ENCODE data around the gene TP53AIP1.

GRCh38 chr11:128941110-128941509, 1.6 kb downstream of the TP53AIP1 start:
- TF ChIP-seq STAG1 (CRISPR knock-in tag; IDR thresholded peaks at IDR 0.05; ENCODE audit: borderline replicate concordance) (no peak), CTCF (IDR thresholded peaks at IDR 0.05 in 2 of 3, conservative IDR thresholded peaks at IDR 0.05 in 1 of 3; ENCODE audit: insufficient read depth in 2 of 3, low read depth in 1 of 3, low read length in 3 of 3) (no peak), NFYB (IDR thresholded peaks at IDR 0.05; ENCODE audit: extremely low read depth, insufficient read length) (no peak), POLR2AphosphoS5 (IDR thresholded peaks at IDR 0.05; ENCODE audit: control insufficient read depth, insufficient read depth, low read depth, low read length) (no peak), MNT (conservative IDR thresholded peaks at IDR 0.05) (no peak)
- TF ChIP-seq, protein P1, sequence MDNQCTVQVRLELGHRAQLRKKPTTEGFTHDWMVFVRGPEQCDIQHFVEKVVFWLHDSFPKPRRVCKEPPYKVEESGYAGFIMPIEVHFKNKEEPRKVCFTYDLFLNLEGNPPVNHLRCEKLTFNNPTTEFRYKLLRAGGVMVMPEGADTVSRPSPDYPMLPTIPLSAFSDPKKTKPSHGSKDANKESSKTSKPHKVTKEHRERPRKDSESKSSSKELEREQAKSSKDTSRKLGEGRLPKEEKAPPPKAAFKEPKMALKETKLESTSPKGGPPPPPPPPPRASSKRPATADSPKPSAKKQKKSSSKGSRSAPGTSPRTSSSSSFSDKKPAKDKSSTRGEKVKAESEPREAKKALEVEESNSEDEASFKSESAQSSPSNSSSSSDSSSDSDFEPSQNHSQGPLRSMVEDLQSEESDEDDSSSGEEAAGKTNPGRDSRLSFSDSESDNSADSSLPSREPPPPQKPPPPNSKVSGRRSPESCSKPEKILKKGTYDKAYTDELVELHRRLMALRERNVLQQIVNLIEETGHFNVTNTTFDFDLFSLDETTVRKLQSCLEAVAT (IDR thresholded peaks at IDR 0.05) = no peak
- TF ChIP-seq, protein P2, sequence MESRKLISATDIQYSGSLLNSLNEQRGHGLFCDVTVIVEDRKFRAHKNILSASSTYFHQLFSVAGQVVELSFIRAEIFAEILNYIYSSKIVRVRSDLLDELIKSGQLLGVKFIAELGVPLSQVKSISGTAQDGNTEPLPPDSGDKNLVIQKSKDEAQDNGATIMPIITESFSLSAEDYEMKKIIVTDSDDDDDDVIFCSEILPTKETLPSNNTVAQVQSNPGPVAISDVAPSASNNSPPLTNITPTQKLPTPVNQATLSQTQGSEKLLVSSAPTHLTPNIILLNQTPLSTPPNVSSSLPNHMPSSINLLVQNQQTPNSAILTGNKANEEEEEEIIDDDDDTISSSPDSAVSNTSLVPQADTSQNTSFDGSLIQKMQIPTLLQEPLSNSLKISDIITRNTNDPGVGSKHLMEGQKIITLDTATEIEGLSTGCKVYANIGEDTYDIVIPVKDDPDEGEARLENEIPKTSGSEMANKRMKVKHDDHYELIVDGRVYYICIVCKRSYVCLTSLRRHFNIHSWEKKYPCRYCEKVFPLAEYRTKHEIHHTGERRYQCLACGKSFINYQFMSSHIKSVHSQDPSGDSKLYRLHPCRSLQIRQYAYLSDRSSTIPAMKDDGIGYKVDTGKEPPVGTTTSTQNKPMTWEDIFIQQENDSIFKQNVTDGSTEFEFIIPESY (CRISPR knock-in tag; IDR thresholded peaks at IDR 0.05) = no peak
- TF ChIP-seq, protein P3, sequence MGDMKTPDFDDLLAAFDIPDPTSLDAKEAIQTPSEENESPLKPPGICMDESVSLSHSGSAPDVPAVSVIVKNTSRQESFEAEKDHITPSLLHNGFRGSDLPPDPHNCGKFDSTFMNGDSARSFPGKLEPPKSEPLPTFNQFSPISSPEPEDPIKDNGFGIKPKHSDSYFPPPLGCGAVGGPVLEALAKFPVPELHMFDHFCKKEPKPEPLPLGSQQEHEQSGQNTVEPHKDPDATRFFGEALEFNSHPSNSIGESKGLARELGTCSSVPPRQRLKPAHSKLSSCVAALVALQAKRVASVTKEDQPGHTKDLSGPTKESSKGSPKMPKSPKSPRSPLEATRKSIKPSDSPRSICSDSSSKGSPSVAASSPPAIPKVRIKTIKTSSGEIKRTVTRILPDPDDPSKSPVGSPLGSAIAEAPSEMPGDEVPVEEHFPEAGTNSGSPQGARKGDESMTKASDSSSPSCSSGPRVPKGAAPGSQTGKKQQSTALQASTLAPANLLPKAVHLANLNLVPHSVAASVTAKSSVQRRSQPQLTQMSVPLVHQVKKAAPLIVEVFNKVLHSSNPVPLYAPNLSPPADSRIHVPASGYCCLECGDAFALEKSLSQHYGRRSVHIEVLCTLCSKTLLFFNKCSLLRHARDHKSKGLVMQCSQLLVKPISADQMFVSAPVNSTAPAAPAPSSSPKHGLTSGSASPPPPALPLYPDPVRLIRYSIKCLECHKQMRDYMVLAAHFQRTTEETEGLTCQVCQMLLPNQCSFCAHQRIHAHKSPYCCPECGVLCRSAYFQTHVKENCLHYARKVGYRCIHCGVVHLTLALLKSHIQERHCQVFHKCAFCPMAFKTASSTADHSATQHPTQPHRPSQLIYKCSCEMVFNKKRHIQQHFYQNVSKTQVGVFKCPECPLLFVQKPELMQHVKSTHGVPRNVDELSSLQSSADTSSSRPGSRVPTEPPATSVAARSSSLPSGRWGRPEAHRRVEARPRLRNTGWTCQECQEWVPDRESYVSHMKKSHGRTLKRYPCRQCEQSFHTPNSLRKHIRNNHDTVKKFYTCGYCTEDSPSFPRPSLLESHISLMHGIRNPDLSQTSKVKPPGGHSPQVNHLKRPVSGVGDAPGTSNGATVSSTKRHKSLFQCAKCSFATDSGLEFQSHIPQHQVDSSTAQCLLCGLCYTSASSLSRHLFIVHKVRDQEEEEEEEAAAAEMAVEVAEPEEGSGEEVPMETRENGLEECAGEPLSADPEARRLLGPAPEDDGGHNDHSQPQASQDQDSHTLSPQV (IDR thresholded peaks at IDR 0.05) = no peak
- TF ChIP-seq, protein P4, sequence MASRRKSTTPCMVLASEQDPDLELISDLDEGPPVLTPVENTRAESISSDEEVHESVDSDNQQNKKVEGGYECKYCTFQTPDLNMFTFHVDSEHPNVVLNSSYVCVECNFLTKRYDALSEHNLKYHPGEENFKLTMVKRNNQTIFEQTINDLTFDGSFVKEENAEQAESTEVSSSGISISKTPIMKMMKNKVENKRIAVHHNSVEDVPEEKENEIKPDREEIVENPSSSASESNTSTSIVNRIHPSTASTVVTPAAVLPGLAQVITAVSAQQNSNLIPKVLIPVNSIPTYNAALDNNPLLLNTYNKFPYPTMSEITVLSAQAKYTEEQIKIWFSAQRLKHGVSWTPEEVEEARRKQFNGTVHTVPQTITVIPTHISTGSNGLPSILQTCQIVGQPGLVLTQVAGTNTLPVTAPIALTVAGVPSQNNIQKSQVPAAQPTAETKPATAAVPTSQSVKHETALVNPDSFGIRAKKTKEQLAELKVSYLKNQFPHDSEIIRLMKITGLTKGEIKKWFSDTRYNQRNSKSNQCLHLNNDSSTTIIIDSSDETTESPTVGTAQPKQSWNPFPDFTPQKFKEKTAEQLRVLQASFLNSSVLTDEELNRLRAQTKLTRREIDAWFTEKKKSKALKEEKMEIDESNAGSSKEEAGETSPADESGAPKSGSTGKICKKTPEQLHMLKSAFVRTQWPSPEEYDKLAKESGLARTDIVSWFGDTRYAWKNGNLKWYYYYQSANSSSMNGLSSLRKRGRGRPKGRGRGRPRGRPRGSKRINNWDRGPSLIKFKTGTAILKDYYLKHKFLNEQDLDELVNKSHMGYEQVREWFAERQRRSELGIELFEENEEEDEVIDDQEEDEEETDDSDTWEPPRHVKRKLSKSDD (conservative IDR thresholded peaks at IDR 0.05; ENCODE audit: low read length) = no peak

Data from K562 (cell line).